ENCODE data around the gene LMX1A.

Gene LMX1A

DNA sequence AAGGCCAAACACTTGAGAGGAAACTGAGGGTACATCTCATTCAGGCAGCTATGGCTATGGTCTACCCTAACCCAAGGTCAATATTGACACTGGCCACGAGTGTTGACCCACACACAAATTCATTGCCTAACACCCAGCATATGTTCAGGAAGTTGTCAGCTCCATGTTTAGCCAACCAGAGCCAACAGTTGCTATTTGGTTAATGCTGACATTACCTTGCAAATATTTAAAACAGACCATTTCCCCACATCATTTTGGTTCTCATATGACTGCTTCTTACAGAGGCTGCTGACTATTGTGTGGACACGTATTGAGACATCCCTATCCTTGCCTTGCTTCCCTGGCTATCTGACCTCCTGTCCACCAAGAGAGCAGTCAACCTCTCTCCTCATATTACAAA lies 97.3 kb downstream of the LMX1A start:
- TF ChIP-seq ZBTB7A (IDR thresholded peaks at IDR 0.05; ENCODE audit: low read depth) (no peak), RAD21 (IDR thresholded peaks at IDR 0.05; ENCODE audit: low read depth) (no peak), TCF12 (IDR thresholded peaks at IDR 0.05; ENCODE audit: low read depth) (no peak), CREB1 (IDR thresholded peaks at IDR 0.05; ENCODE audit: low read depth) (no peak), CEBPB (IDR thresholded peaks at IDR 0.05) (no peak), TEAD4 (IDR thresholded peaks at IDR 0.05) (no peak), EGR1 (IDR thresholded peaks at IDR 0.05) (no peak)

DNA sequence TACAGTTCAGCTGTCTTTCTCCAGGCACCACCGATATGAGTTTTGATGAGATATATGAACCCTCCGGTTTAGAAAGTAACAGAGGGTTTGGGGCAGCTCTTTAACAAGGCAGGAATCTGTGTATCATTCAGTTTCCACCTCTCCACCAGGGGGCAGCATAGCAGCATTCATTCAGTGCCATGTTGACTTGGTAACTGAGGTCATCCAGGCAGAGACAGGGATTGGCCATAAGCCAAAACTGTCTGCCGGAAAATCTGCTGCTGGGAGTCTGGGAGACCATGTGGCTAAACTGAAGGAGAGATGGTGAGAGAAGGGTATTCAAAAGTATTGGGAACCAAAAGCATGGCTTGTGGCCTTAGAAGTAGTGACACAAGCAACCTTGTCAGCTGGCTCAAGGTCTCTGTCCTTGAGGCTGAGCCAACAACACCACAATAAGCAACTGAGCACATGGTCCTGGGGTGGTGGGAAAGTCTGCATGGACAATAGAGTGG lies 98.5 kb downstream of the LMX1A start:
- no peak for TF ChIP-seq TAF1 (IDR thresholded peaks at IDR 0.05; ENCODE audit: low read depth)
- TF ChIP-seq EGR1 (IDR thresholded peaks at IDR 0.05) = no peak
- TF ChIP-seq, protein P1, sequence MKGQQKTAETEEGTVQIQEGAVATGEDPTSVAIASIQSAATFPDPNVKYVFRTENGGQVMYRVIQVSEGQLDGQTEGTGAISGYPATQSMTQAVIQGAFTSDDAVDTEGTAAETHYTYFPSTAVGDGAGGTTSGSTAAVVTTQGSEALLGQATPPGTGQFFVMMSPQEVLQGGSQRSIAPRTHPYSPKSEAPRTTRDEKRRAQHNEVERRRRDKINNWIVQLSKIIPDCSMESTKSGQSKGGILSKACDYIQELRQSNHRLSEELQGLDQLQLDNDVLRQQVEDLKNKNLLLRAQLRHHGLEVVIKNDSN (IDR thresholded peaks at IDR 0.05) = no peak
- TF ChIP-seq, protein P2, sequence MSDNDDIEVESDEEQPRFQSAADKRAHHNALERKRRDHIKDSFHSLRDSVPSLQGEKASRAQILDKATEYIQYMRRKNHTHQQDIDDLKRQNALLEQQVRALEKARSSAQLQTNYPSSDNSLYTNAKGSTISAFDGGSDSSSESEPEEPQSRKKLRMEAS (IDR thresholded peaks at IDR 0.05) = 0 out of 2 replicates have a peak, but pooled peaks have one; percentile 29
- TF ChIP-seq NFIC (IDR thresholded peaks at IDR 0.05) = peak; percentile 87
- peak; percentile 76 for TF ChIP-seq RAD21 (IDR thresholded peaks at IDR 0.05; ENCODE audit: low read depth)

DNA sequence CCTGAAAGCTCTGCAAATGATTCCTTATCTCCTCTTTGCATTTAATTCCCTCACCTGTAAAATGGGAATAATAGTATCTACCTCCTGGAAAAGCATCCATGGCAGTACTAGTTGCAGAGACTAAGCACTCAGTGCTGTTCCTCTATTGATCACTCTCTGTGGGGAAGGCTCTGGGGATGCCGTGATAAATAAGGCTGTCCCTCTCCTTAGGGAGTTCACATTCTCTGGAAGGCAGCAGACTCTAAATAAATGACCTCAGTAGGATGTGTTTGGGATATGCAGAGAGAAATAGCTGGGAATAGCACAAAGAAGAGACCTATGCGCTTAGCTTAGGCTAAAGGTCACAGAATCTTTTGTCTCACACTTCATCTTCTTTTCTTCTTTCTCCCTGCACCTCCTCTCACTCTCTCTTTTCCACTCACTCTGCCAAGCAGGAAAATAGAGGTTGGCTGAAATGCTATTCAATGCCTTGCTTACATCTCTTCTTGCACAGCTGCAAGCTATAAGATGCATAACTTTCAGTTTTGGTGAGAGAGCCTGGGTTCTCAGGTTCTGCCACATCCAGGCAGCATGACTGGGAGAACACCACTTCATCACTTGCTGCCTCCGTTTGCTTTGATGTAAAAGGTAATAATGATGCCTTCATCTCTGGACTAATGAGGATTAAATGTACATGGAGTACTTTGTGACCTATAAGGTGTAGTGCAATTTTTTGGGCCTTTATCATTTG lies 101.5 kb downstream of the LMX1A start:
- TF ChIP-seq FOXM1 (IDR thresholded peaks at IDR 0.05; ENCODE audit: borderline replicate concordance, low read depth) (no peak), EGR1 (IDR thresholded peaks at IDR 0.05) (no peak), NFIC (IDR thresholded peaks at IDR 0.05) (no peak), TCF12 (IDR thresholded peaks at IDR 0.05; ENCODE audit: low read depth) (no peak), CEBPB (IDR thresholded peaks at IDR 0.05) (no peak), EP300 (IDR thresholded peaks at IDR 0.05; ENCODE audit: borderline replicate concordance) (no peak), TAF1 (IDR thresholded peaks at IDR 0.05; ENCODE audit: low read depth) (no peak), RAD21 (IDR thresholded peaks at IDR 0.05; ENCODE audit: low read depth) (no peak), CREB1 (IDR thresholded peaks at IDR 0.05; ENCODE audit: low read depth) (no peak), TEAD4 (IDR thresholded peaks at IDR 0.05) (no peak), YY1 (IDR thresholded peaks at IDR 0.05; ENCODE audit: low read depth) (no peak), ZBTB7A (IDR thresholded peaks at IDR 0.05; ENCODE audit: low read depth) (no peak)
- TF ChIP-seq, protein P1 (IDR thresholded peaks at IDR 0.05) = no peak
- TF ChIP-seq, protein P3, sequence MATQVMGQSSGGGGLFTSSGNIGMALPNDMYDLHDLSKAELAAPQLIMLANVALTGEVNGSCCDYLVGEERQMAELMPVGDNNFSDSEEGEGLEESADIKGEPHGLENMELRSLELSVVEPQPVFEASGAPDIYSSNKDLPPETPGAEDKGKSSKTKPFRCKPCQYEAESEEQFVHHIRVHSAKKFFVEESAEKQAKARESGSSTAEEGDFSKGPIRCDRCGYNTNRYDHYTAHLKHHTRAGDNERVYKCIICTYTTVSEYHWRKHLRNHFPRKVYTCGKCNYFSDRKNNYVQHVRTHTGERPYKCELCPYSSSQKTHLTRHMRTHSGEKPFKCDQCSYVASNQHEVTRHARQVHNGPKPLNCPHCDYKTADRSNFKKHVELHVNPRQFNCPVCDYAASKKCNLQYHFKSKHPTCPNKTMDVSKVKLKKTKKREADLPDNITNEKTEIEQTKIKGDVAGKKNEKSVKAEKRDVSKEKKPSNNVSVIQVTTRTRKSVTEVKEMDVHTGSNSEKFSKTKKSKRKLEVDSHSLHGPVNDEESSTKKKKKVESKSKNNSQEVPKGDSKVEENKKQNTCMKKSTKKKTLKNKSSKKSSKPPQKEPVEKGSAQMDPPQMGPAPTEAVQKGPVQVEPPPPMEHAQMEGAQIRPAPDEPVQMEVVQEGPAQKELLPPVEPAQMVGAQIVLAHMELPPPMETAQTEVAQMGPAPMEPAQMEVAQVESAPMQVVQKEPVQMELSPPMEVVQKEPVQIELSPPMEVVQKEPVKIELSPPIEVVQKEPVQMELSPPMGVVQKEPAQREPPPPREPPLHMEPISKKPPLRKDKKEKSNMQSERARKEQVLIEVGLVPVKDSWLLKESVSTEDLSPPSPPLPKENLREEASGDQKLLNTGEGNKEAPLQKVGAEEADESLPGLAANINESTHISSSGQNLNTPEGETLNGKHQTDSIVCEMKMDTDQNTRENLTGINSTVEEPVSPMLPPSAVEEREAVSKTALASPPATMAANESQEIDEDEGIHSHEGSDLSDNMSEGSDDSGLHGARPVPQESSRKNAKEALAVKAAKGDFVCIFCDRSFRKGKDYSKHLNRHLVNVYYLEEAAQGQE (IDR thresholded peaks at IDR 0.05; ENCODE audit: low read depth) = no peak
- TF ChIP-seq, protein P2 (IDR thresholded peaks at IDR 0.05) = no peak

DNA sequence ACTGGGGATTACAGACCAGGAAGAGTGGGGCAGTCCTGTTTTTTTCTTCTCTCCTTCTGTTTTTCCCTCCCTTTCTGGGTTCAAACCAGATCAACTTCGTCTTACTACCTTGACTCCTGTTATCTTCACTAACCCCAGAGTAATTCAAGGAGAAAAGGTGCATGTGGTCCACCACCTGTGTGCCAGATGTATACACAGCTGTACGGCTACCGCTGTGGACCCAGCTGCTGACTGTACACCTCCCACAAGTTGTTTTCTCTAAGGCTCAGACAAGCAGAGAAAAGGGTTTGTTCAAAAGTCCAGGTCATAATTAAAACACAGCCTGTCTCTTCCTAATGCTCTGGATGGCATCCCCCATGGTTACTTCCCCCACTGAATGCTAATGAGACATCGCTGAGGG lies 102.1 kb downstream of the LMX1A start:
- no peak for TF ChIP-seq CEBPB (IDR thresholded peaks at IDR 0.05)
- TF ChIP-seq NFIC (IDR thresholded peaks at IDR 0.05) = no peak
- TF ChIP-seq TEAD4 (IDR thresholded peaks at IDR 0.05) = no peak
- TF ChIP-seq, protein P2 (IDR thresholded peaks at IDR 0.05) = no peak
- TF ChIP-seq, protein P1 (IDR thresholded peaks at IDR 0.05) = no peak
- no peak for TF ChIP-seq TAF1 (IDR thresholded peaks at IDR 0.05; ENCODE audit: low read depth)

DNA sequence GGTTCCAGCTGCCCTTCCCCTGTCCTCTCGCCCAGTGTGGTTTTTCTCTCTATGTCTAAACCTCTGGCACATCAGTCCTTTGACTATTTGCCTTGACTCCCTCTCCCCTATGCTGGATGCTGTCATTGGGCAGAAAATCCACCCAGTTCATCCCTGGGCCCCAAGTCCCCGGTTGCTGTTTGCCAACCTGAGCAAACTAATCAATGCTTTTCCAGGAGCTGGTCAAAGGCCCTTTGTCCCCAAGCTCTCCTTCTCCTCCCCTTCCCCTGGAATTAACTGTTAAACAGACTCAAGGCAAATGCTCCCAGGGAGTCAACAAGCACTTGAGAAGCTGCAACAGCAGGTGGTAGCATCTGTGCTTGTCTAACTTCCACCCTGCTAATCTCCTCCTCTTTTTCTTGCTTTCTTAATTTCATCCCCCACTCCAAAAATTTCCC lies 102.7 kb downstream of the LMX1A start:
- no peak for TF ChIP-seq NFIC (IDR thresholded peaks at IDR 0.05)
- no peak for TF ChIP-seq EP300 (IDR thresholded peaks at IDR 0.05; ENCODE audit: borderline replicate concordance)
- TF ChIP-seq, protein P2 (IDR thresholded peaks at IDR 0.05) = no peak
- TF ChIP-seq FOXM1 (IDR thresholded peaks at IDR 0.05; ENCODE audit: borderline replicate concordance, low read depth) = no peak
- no peak for TF ChIP-seq ZBTB7A (IDR thresholded peaks at IDR 0.05; ENCODE audit: low read depth)
- TF ChIP-seq RAD21 (IDR thresholded peaks at IDR 0.05; ENCODE audit: low read depth) = no peak
- TF ChIP-seq, protein P1 (IDR thresholded peaks at IDR 0.05) = no peak
- TF ChIP-seq YY1 (IDR thresholded peaks at IDR 0.05; ENCODE audit: low read depth) = no peak
- no peak for TF ChIP-seq TAF1 (IDR thresholded peaks at IDR 0.05; ENCODE audit: low read depth)
- TF ChIP-seq EGR1 (IDR thresholded peaks at IDR 0.05) = no peak
- TF ChIP-seq, protein P3 (IDR thresholded peaks at IDR 0.05; ENCODE audit: low read depth) = no peak
- no peak for TF ChIP-seq CEBPB (IDR thresholded peaks at IDR 0.05)
